GM12878 (cell line): Measurements from ENCODE around the gene USP10. TPM values are rescaled to one million over a fixed set of nuclear protein-coding genes. Genes with fewer than 3 reads are reported as not detected.

Experiments used
- ATAC-seq: fragments of 200-7000 bp; cut with Tn5 transposase; 3 replicates; pipeline ENCODE4 v1.9.1; 2020; ENCODE audit warnings: mild to moderate bottlenecking, moderate library complexity
- BruUV-seq: library from RNA; stranded (reverse); fragments of 400-500 nt; replicated peaks from 2 replicates; lab custom pipeline; 2021; lab: Mats Ljungman, UMichigan
- CTCF ChIA-PET: fragments of 300-600 bp; sonication (Branson Sonifier 250); formaldehyde crosslinking; extraction: SDS; loops from one replicate; lab custom pipeline; 2021; ENCODE audit warnings: inconsistent platforms; lab: Yijun Ruan, JAX
- POLR2A ChIA-PET: fragments of 350-600 bp; formaldehyde crosslinking; extraction: SDS; loops from one replicate; lab custom pipeline; 2021; ENCODE audit warnings: inconsistent platforms; lab: Charles Lee
- RAD21 ChIA-PET: fragments of 300-600 bp; sonication (Branson Sonifier 250); formaldehyde crosslinking; loops from one replicate; lab custom pipeline; 2023; ENCODE audit warnings: antibody characterized with exemption; ENCODE audit not compliant: unreplicated experiment; lab: Charles Lee
- SMC1A ChIA-PET: fragments of 300-600 bp; sonication (Branson Sonifier 250); formaldehyde crosslinking; loops from one replicate; lab custom pipeline; 2023; ENCODE audit not compliant: unreplicated experiment, uncharacterized antibody; lab: Charles Lee
- DNase-seq: peaks from one replicate; pipeline ENCODE4 v3.0.0-alpha.2; 2011; ENCODE audit warnings: low read depth, low spot score
- FAIRE-seq: peaks from 3 replicates; lab custom pipeline; 2011; peaks lifted over from hg19 to GRCh38; lab: Jason Lieb, UNC
- H2AFZ ChIP-seq: 2 replicates; pipeline ENCODE4 v1.6.0; 2011; ENCODE audit warnings: low read depth, low read length, control low read depth; ENCODE audit not compliant: control insufficient read depth
- H3K27ac ChIP-seq: 2 replicates; pipeline ENCODE4 v1.5.1; 2011; ENCODE audit warnings: control low read depth; ENCODE audit not compliant: control insufficient read depth, insufficient read depth
- H3K27me3 ChIP-seq, 2 experiments: replicated peaks in 1 of 2; 2 replicates each; pipeline versions ENCODE4 v1.6.0 to v1.6.1; 2011; ENCODE audit warnings: low read length in 1 of 2; ENCODE audit not compliant: control insufficient read depth in 2 of 2, insufficient read depth in 2 of 2
- H3K36me3 ChIP-seq, 2 experiments: 2 replicates each; pipeline ENCODE4 v1.5.1; 2011; ENCODE audit warnings: low read length in 1 of 2; ENCODE audit not compliant: control insufficient read depth in 2 of 2, insufficient read depth in 2 of 2
- H3K4me1 ChIP-seq: 2 replicates; pipeline ENCODE4 v1.6.1; 2011; ENCODE audit warnings: mild to moderate bottlenecking, low read length, moderate library complexity, mixed read lengths; ENCODE audit not compliant: control insufficient read depth, insufficient read depth
- H3K4me2 ChIP-seq: 2 replicates; pipeline ENCODE4 v1.6.0; 2011; ENCODE audit warnings: control low read depth; ENCODE audit not compliant: control insufficient read depth, insufficient read depth
- H3K4me3 ChIP-seq: fragments of 200-600 bp; sonication (generic); 2 replicates; pipeline ENCODE4 v1.5.1; 2016
- H3K79me2 ChIP-seq: 2 replicates; pipeline ENCODE4 v1.6.0; 2011; ENCODE audit warnings: low read length; ENCODE audit not compliant: control insufficient read depth, insufficient read depth
- H3K9ac ChIP-seq: 2 replicates; pipeline ENCODE4 v1.8.0; 2011; ENCODE audit warnings: low read length, control low read depth, mixed read lengths; ENCODE audit not compliant: control insufficient read depth, insufficient read depth
- H3K9me3 ChIP-seq: replicated peaks from 3 replicates; pipeline ENCODE4 v1.5.1; 2011; ENCODE audit warnings: mild to moderate bottlenecking, low read length; ENCODE audit not compliant: control insufficient read depth, insufficient read depth
- H4K20me1 ChIP-seq: 2 replicates; pipeline ENCODE4 v1.6.0; 2011; ENCODE audit not compliant: control insufficient read depth, insufficient read depth
- ATF7 ChIP-seq: fragments of 450-650 bp; IDR thresholded peaks from 2 replicates; pipeline ENCODE4 v1.6.1; 2016; ENCODE audit warnings: low read depth, mild to moderate bottlenecking
- EED ChIP-seq: sonication (generic); IDR thresholded peaks from 2 replicates; pipeline ENCODE4 v1.6.1; 2016; ENCODE audit warnings: antibody characterized with exemption, low read depth
- POLR2A ChIP-seq: IDR thresholded peaks from 2 replicates; pipeline ENCODE4 v1.6.1; 2011; ENCODE audit warnings: low read depth, mild to moderate bottlenecking, low read length
- SPI1 ChIP-seq: IDR thresholded peaks from 2 replicates; pipeline ENCODE4 v1.6.1; 2011; ENCODE audit warnings: low read depth, mild to moderate bottlenecking, low read length, moderate library complexity, borderline replicate concordance; ENCODE audit not compliant: insufficient read depth
- WGBS: methylation state at CpG from one replicate; pipeline ENCODE4 v1.1.6; 2016; ENCODE audit warnings: low lambda C conversion rate; ENCODE audit not compliant: insufficient replicate concordance, insufficient coverage; ENCODE audit errors: missing lambda C conversion rate; 5-methylcytosine and 5-hydroxymethylcytosine counted together
- in situ Hi-C: fragments of 300-500 bp; cut with MboI; formaldehyde crosslinking; loops from 9 replicates; pipeline ENCODE4 v1.14.3; 2018; ENCODE audit warnings: mixed read lengths
- intact Hi-C: fragments of 100-400 bp; cut with micrococcal nuclease; formaldehyde crosslinking; loops from one replicate; pipeline ENCODE4 v1.14.2; 2022; ENCODE audit not compliant: unreplicated experiment
- polyA plus RNA-seq, 11 experiments: library from polyadenylated mRNA; depleted of rRNA in 4 of 11; unstranded in 6 of 11; stranded (reverse) in 5 of 11; fragments of >200 nt; fragmentation: Nextera tagmentation in 4 of 11; fragmentation: Illumina TruSeq in 1 of 11; extraction: Ambion mirVana in 4 of 11; extraction: Trizol in 1 of 11; gene quantifications; 1 replicate in 1 of 11; 2 replicates in 10 of 11; pipeline versions ENCODE4 v1.2.1 to v1.2.3, GENCODE V29; 2011 to 2016; ENCODE audit warnings: inconsistent platforms in 2 of 11, missing spikeins in 2 of 11, low read depth in 1 of 11
- total RNA-seq, 4 experiments: library from RNA; depleted of rRNA in 3 of 4; stranded (reverse); fragments of >200 nt in 3 of 4; fragmentation: Illumina TruSeq in 1 of 4; extraction: Trizol in 1 of 4; gene quantifications; 2 replicates each; pipeline versions ENCODE4 v1.2.1 to v1.2.3, GENCODE V29; 2013 to 2021

USP10 gene
- total and polyA plus RNA-seq, 10 of the 15 experiments (the other 5 are each of a cell fraction or from before 2014, with no cell fraction given), result 46.1 to 160 (median 105) TPM

DNA sequence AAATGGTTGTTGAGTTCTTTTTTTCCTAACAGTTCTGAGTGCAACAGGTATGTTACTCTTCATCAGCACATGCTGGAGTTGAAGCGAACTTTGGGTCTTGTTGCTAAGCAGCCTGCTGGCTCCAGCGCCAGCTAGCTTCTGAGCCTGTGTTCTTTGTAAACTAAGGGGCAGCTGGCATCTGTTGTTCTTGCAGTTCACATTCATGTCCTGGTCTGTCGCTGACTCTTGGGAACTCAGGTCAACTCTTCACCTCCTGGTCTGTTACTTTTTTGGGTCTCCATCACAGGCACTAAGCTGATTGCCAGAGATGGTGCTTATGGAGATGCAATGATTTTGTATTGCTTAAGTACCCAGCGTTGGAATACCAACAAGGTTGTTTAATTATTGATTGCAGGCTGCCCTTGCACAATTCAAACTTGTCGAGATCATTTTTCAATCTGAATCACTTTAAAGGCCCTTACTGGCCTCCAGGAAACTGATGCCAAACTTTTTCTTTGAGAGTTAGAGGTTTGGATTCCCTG is 40.9 kb downstream of the USP10 start:
- intact Hi-C loops, result no loop called here

DNA sequence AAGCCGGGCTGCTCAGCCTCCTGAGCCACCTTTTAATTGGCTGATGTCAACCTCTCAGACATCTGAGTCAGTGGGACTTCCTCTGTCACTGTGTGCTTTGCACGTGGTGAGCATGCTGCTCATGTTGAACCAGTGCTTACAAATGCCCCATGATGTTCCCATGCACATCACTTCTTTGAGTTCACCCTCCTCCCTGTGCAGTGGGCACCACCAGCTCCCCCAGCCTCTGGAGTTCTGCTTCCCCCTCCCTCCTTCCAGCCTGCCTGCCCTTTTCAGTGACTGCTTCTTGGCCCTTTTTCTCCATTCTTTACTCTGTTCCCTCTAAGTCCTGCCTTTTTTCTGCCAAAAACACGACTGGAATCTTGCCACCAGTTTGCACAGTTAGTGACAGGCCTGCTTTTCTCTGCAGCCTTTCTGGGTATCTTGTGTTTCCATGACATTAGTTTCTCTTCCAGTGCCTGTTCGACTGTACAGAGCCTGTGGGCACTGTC is 41.6 kb downstream of the USP10 start:
- Histone ChIP-seq H4K20me1 (no peaks in the 10 kb centered on the region), H3K27me3 (no peaks in the 10 kb centered on the region), H2AFZ (no peak overlapping the region), H3K9ac (no peak overlapping the region), H3K4me3 (no peak overlapping the region), H3K4me1 (peaks cover 14% of the 10 kb centered on the region), H3K36me3 (peaks cover 23 to 39% of the 10 kb centered on the region in 2 experiments), H3K4me2 (no peak overlapping the region), H3K27ac (no peak overlapping the region), H3K9me3 (no peaks in the 10 kb centered on the region), H3K79me2 (peaks cover 59% of the 10 kb centered on the region)
- POLR2A ChIA-PET, result no interaction called here
- FAIRE-seq (no peak), ATAC-seq (no peak), DNase-seq (no peak)
- CTCF ChIA-PET, result interaction anchor here (0.7 to 9.6 kb wide), 11 partner anchors 10 to 673 kb away, joined by 3 to 239 read pairs (median 28); no protein-coding TSS in a partner anchor
- TF ChIP-seq SPI1 (0 out of 2 replicates have a peak, but pooled peaks have one; percentile 4), ATF7 (no peak), POLR2A (0 out of 2 replicates have a peak, but pooled peaks have one; percentile 23)
- RAD21 ChIA-PET, result interaction anchor here (1.1 to 5.3 kb wide), 3 partner anchors 12 to 211 kb away, joined by 4 to 52 read pairs (median 4); no protein-coding TSS in a partner anchor
- WGBS, result 27% methylated on average over 4 of the region's 4 CpGs
- in situ Hi-C loops (no loop called here), intact Hi-C loops (no loop called here)
- BruUV-seq, result no TSS peak
- SMC1A ChIA-PET, result interaction anchor here (1.1 to 12.2 kb wide), 9 partner anchors 11 to 258 kb away, joined by 3 to 129 read pairs (median 7); no protein-coding TSS in a partner anchor

More for the DNA sequence above, 40.9 kb downstream of the USP10 start:
- Histone ChIP-seq H3K4me3 (no peak overlapping the region), H3K27me3 (no peaks in the 10 kb centered on the region), H3K9ac (no peak overlapping the region), H2AFZ (no peak overlapping the region), H3K36me3 (peaks cover 23 to 38% of the 10 kb centered on the region in 2 experiments), H3K4me2 (no peak overlapping the region), H3K27ac (no peak overlapping the region), H3K9me3 (no peaks in the 10 kb centered on the region), H3K4me1 (peaks cover 14% of the 10 kb centered on the region), H4K20me1 (no peaks in the 10 kb centered on the region), H3K79me2 (peaks cover 59% of the 10 kb centered on the region)
- WGBS, result 85% methylated on average over 5 of the region's 5 CpGs
- ChIA-PET RAD21 (interaction anchor here (1.6 to 5.3 kb wide), 7 partner anchors 11 to 230 kb away, joined by 4 to 52 read pairs (median 23); no protein-coding TSS in a partner anchor), POLR2A (interaction anchor here (0.5 kb wide), 1 partner anchor 65 kb away, joined by 3 read pairs; no protein-coding TSS in a partner anchor), CTCF (interaction anchor here (0.7 to 9.6 kb wide), 15 partner anchors 11 to 674 kb away, joined by 3 to 239 read pairs (median 28); no protein-coding TSS in a partner anchor), SMC1A (interaction anchor here (1.4 to 12.2 kb wide), 10 partner anchors 10 to 257 kb away, joined by 3 to 129 read pairs (median 10); no protein-coding TSS in a partner anchor)
- TF ChIP-seq EED, result no peak
- in situ Hi-C loops, result no loop called here
- BruUV-seq, result no TSS peak
- no peak for ATAC-seq
- no peak for DNase-seq
- no peak for FAIRE-seq
